ENCODE results near the gene GLB1L3.

Gene GLB1L3

GRCh38 chr11:134293119-134294113, 17.2 kb downstream of the GLB1L3 start:
- Histone ChIP-seq H3F3A (ENCODE audit: insufficient read depth) (no peaks in the 10 kb centered on the region), H2AFZ (ENCODE audit: low read depth, low read length, severe bottlenecking) (no peak overlapping the region), H3K9me2 (replicated peaks; ENCODE audit: insufficient read depth, low read length) (no peaks in the 10 kb centered on the region), H4K20me1 (ENCODE audit: low read depth, low read length) (no peaks in the 10 kb centered on the region), H3K4me3 (ENCODE audit: insufficient read depth, low read length, poor library complexity, severe bottlenecking) (no peak overlapping the region), H3K4me2 (ENCODE audit: low read depth, low read length, poor library complexity, severe bottlenecking) (no peak overlapping the region), H3K27ac (ENCODE audit: low read depth, low read length) (no peak overlapping the region), H3K9ac (ENCODE audit: low read length) (no peak overlapping the region), H3K36me3 (ENCODE audit: low read length) (no peaks in the 10 kb centered on the region), H3K27me3 (ENCODE audit: low read length) (no peaks in the 10 kb centered on the region), H3K79me2 (ENCODE audit: insufficient read depth, low read length) (no peaks in the 10 kb centered on the region), H3K9me3 (ENCODE audit: insufficient read depth, low read length) (no peaks in the 10 kb centered on the region)
- no peak for TF ChIP-seq CTCF (IDR thresholded peaks at IDR 0.05; ENCODE audit: insufficient read depth, low read length, poor library complexity, severe bottlenecking)
- TF ChIP-seq EZH2phosphoT487 (conservative IDR thresholded peaks at IDR 0.05; ENCODE audit: low read length), result no peak

- H3K9me3 ChIP-seq (ENCODE audit: insufficient read depth, low read length), result no peaks in the 10 kb centered on the region
- H3K79me2 ChIP-seq (ENCODE audit: insufficient read depth, low read length), result no peaks in the 10 kb centered on the region
- H3K4me3 ChIP-seq (ENCODE audit: insufficient read depth, low read length, poor library complexity, severe bottlenecking), result no peak overlapping the region
- TF ChIP-seq EZH2phosphoT487 (conservative IDR thresholded peaks at IDR 0.05; ENCODE audit: low read length) (no peak), CTCF (IDR thresholded peaks at IDR 0.05; ENCODE audit: insufficient read depth, low read length, poor library complexity, severe bottlenecking) (no peak)
- no peak overlapping the region for H2AFZ ChIP-seq (ENCODE audit: low read depth, low read length, severe bottlenecking)
- no peaks in the 10 kb centered on the region for H3K27me3 ChIP-seq (ENCODE audit: low read length)
- no peaks in the 10 kb centered on the region for H3K36me3 ChIP-seq (ENCODE audit: low read length)
- no peak overlapping the region for H3K4me2 ChIP-seq (ENCODE audit: low read depth, low read length, poor library complexity, severe bottlenecking)
- no peaks in the 10 kb centered on the region for H4K20me1 ChIP-seq (ENCODE audit: low read depth, low read length)
- no peak overlapping the region for H3K27ac ChIP-seq (ENCODE audit: low read depth, low read length)
- H3K9ac ChIP-seq (ENCODE audit: low read length), result no peak overlapping the region
- no peaks in the 10 kb centered on the region for H3F3A ChIP-seq (ENCODE audit: insufficient read depth)
- no peaks in the 10 kb centered on the region for H3K9me2 ChIP-seq (replicated peaks; ENCODE audit: insufficient read depth, low read length)
Observed at GRCh38 chr11:134294664-134295063, 18.5 kb downstream of the GLB1L3 start.

DNA sequence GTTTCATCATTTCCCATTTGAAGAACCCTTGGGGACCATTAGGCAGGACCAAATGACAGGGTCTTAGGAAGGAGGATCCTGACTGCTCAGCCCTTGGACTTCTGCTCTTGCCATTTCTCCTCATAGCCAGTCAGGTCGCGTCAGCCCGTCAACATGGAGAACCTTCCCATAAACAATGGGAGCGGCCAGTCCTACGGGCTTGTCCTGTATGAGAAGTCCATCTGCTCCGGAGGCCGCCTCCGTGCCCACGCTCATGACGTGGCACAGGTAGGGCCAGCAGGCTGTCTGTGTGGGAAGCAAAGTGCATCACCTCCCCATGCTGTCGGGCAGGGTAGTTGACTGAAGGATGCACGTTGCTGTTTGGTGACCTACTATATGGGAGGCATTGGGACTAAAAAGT, 36.0 kb downstream of the GLB1L3 start:
- no peak for TF ChIP-seq EZH2phosphoT487 (conservative IDR thresholded peaks at IDR 0.05; ENCODE audit: low read length)
- TF ChIP-seq CTCF (IDR thresholded peaks at IDR 0.05; ENCODE audit: insufficient read depth, low read length, poor library complexity, severe bottlenecking), result no peak
- Histone ChIP-seq H3K9me2 (replicated peaks; ENCODE audit: insufficient read depth, low read length) (no peaks in the 10 kb centered on the region), H3K4me3 (ENCODE audit: insufficient read depth, low read length, poor library complexity, severe bottlenecking) (no peak overlapping the region), H4K20me1 (ENCODE audit: low read depth, low read length) (no peaks in the 10 kb centered on the region), H3K27me3 (ENCODE audit: low read length) (no peaks in the 10 kb centered on the region), H3K9ac (ENCODE audit: low read length) (no peak overlapping the region), H3F3A (ENCODE audit: insufficient read depth) (no peaks in the 10 kb centered on the region), H2AFZ (ENCODE audit: low read depth, low read length, severe bottlenecking) (no peak overlapping the region), H3K36me3 (ENCODE audit: low read length) (no peaks in the 10 kb centered on the region), H3K4me2 (ENCODE audit: low read depth, low read length, poor library complexity, severe bottlenecking) (no peak overlapping the region), H3K9me3 (ENCODE audit: insufficient read depth, low read length) (no peaks in the 10 kb centered on the region), H3K79me2 (ENCODE audit: insufficient read depth, low read length) (no peaks in the 10 kb centered on the region), H3K27ac (ENCODE audit: low read depth, low read length) (no peak overlapping the region)
